Stimulated activated CD4-positive, alpha-beta T cell treated with anti-CD3 and anti-CD28 coated beads, Interleukin-2, amount 100 ng/mL, for 48 hours (primary cell): Measurements from ENCODE around the gene HTN1.
"Not testable (repeated sequence)": the region's sequence is repeated elsewhere in the genome, so short reads cannot be mapped to it uniquely, and the experiment has no call there.

ENCODE experiments used
- DNase-seq, 2 donors: peaks; one replicate each; pipeline ENCODE4 v3.0.0-alpha.2; 2020

HTN1 gene

DNA sequence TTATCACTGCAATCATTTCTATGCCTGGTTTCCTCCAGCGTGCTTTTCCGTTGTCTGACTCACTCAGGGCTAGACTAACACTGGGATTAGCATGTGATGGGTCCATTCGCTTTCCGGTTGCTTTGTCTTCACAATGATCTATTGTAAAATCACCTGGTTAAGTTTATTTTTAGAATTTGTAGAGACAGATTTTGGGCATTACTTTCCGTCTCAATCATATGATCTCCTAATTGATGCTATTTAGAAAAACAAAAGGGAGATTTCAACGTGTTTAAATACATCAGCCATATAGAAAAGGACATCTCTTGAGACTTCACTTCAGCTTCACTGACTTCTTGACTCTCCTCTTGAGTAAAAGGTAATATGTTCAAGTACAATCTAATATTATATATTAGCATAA, at the start of gene HTN1:
TSS of gene HTN1 (plus strand) at position 301 of the 400 bp plus-strand sequence. CDS start 2,639 bp downstream, outside the sequence.
- not testable (repeated sequence) for DNase-seq

DNA sequence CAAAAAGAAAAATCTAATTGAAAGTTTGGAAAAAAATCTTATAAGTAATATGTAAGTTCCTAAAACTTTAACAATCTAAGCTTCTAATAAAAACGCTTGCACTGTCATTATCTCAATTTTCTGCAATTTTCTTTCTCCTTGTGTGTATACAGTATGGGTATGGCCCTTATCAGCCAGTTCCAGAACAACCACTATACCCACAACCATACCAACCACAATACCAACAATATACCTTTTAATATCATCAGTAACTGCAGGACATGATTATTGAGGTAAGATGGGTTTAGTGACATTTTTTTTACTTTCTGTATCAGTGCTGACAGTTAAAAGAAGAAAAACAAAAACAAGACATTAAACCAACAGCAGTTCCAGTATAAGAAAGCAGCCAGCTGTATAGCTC, 49.5 kb upstream of the HTN1 start:
- DNase-seq: no peak

DNA sequence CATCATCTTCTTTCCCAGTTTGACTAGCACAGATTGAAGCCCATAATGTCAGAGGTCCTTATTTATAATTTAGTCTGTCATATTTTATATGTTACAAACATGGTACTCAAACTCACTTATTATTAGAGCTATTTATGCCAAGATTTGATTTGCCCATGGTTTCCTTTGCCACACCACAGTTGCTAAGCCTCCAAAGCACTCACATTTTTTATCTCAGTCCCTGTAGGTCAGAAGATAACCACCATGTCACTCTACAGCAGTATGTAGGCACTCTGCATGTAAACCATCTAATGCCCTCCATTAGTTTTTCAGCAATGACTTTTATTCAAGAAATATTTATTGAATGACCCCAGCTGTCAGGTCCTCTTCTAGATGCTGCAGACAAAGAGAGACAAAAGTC, 47.7 kb upstream of the HTN1 start:
- DNase-seq: no peak

DNA sequence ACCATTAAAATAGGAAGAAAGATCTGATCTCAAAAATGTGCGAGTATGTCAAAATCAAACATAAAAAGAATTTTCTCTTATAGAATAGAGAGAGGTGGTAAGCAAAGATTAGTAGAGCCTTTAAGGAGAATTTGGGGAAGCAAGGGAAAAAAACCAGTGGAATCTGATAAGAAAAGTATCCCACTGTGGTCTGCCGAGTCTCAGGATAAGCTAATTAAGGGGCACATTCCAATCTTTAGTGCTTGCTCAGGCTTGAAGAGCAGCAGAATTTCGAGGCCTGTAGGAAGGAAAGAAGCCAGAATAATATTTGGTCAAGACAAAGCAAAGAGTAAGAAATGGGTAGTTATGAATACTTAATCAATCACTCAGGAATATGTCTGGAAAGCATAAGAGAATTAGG, 41.5 kb upstream of the HTN1 start:
- DNase-seq: no peak

DNA sequence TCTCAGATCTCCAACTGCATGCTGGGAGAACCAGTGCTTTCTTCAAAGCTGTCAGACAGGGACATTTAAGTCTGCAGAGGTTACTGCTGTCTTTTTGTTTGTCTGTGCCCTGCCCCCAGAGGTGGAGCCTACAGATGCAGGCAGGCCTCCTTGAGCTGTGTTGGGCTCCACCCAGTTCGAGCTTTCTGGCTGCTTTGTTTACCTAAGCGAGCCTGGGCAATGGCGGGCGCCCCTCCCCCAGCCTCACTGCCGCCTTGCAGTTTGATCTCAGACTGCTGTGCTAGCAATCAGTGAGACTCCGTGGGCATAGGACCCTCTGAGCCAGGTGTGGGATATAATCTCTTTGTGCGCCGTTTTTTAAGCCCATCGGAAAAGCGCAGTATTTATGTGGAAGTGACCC, 31.2 kb upstream of the HTN1 start:
- not testable (repeated sequence) for DNase-seq

DNA sequence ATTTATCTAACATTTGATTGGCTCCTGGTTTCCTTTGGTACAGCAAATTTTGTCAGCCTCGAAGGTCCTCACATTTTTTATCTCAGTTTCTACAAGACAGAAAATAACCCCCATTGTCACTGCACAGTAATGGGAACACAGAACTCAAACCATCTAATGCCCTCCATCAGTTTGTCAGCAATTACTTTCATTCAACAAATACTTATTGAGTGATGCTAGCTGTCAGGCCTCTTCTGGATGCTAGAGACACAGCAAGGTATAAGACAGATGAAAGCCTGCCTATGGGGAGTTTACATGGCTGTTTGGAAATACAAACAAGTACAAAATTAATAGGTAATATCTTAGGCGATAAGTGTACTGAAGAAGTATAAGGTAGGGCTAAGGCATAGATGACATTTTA, 27.0 kb upstream of the HTN1 start:
- DNase-seq: no peak

DNA sequence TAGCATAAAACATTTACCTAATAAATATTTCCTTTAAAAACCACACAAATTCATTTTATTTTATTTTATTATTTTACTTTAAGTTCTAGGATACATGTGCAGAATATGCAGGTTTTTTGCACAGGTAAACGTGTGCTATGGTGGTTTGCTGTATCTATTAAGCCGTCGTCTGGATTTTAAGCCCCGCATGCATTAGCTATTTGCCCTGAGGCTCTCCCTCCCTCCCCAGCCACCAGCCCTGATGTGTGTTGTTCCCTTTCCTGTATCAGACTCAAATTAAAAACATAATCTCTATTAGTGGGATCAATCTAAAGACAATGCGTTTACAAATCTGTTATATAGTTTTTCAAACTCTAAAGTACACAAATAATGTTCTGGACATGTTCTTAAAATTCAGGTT, 23.2 kb upstream of the HTN1 start:
- DNase-seq: no peak

DNA sequence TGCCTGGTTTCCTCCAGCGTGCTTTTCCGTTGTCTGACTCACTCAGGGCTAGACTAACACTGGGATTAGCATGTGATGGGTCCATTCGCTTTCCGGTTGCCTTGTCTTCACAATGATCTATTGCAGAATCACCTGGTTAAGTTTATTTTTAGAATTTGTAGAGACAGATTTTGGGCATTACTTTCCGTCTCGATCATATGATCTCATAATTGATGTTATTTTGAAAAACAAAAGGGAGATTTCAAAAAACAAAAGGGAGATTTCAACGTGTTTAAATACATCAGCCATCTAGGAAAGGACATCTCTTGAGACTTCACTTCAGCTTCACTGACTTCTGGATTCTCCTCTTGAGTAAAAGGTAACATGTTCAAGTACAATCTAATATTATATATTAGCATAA, 22.1 kb upstream of the HTN1 start, which contains the start of gene HTN3:
TSS of gene HTN3 (plus strand) at position 301 of the 400 bp plus-strand sequence. CDS start 2,282 bp downstream, outside the sequence.
- not testable (repeated sequence) for DNase-seq

DNA sequence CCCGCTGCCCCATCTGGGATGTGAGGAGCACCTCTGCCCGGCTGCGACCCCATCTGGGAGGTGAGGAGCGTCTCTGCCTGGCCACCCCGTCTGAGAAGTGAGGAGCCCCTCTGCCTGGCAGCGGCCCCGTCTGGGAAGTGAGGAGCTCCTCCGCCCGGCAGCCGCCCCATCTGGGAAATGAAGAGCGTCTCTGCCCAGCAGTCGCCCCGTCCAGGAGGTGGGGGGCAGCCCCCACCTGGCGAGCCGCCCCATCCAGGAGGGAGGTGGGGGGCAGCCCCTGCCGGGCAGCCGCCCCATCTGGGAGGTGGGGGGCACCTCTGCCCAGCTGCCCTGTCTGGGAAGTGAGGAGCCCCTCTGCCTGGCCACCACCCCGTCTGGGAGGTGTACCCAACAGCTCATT, 12.7 kb upstream of the HTN1 start:
- DNase-seq: not testable (repeated sequence)

DNA sequence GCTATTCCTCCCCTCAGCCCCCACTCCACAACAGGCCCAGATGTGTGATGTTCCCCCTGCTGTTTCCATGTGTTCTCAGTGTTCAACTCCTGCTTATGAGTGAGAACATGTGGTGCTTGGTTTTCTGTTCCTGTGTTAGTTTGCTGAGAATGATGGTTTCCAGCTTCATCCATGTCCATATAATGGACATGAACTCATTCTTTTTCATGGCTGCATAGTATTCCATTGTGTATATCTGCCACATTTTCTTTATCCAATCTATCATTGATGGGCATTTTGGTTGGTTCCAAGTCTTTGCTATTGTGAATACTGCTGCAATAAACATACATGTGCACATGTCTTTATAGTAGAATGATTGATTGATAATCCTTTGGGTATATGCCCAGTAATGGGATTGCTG, 10.3 kb upstream of the HTN1 start:
- not testable (repeated sequence) for DNase-seq

DNA sequence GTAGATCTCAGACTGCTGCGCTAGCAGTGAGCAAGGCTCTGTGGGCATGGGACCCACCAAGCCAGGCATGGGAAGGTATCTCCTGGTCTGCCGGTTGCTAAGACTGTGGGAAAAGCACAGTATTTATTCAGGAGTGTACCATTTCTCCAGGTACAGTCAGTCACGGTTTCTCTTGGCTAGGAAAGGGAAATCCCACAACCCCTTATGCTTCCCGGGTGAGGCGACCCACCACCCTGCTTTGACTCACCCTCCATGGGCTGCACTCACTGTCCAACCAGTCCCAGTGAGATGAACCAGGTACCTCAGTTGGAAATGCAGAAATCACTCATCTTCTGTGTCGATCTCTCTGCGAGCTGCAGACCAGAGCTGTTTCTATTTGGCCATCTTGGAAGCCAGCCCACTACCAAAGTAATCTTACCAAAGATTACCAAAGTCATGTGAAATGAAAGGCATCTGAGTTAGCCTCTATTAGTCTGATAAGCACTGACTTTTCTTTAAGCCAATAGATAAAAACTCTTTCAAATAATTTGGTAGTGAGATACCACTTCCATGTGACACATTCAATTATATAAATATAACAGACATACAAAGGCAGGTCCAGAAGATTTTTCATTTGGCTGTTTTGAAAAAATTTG, 8.5 kb upstream of the HTN1 start:
- DNase-seq: no peak

DNA sequence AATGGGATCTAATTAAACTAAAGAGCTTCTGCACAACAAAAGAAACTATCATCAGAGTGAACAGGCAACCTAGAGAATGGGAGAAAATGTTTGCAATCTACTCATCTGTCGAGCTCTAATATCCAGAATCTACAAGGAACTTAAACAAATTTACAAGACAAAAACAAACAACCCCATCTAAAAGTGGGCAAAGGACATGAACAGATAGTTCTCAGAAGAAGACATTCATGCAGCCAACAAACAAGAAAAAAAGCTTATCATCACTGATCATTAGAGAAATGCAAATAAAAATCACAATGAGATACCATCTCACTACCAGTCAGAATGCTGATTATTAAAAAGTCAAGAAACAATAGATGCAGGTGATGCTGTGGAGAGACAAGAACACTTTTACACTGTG, 6.3 kb downstream of the HTN1 start:
- DNase-seq: not testable (repeated sequence)

DNA sequence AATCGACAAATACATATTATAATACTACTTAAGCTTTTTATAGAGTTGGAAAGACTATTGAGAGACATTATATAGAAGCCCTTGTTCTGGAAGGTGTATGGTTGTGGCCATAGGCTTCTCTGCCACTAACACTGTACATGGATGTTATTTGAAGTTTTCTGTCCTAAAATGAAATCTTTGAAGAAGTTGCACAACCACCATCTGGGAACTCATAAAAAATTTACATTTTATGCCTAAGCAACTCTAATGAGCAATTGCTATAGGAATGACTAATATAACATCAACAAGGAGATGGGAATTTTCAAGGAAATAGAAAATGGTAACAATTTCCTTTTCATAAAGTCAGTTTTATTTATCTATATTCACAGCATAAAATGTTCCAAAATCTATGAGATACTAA, 7.4 kb downstream of the HTN1 start:
- no peak for DNase-seq

DNA sequence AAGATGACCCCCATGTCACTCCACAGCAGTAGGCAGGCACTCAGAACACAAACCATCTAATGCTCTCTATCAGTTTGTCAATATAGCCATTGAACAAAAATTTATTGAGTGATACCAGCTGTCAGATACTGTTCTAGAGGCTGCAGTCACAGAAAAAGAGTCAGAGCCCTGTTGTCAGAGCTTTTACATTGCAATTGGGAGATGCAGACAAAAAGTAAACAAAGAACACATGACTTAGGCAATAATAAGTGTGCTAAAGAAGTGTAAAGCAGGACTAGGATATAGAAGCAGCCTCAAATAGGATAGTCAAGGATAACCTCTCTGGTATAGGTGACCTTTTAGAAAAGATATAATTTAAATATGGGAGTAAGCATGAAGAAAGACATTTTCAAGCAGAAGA, 8.9 kb downstream of the HTN1 start:
- no peak for DNase-seq

DNA sequence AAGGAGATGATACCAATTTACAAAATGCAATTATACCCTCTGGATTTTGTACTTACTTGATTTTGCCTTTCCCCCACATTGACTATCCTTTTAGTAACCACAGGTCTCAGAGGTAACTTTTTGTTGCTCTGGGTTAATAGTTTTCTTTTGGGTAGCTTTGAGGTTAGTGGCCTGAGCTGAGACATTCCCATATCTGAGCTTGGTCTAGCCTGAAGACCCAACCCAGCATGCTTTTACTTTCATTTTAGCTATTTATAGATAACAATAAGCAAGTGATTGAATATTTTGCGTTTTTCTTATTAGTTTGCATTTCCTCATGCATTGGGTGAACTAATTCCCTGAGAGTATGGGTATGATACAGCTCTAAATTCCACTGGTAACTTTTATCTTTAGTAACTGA, 11.8 kb downstream of the HTN1 start:
- no peak for DNase-seq

DNA sequence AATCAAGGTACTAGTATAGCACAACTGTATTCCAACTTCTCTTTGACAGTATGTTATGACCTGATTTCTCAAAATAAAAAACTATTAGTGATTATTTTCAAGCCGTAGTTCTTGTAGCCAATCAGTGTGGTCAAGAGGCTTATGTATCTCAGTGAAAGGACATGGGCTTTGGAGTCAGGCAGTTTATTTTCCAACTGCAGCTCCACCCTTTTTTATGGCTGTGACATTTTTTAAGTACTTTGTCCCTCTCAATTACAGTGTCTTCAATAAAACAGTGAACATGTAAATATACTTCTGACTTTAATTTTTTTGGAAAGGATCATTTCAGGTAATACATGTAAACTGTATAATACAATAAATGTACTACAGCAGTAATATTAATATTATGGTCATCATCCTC, 30.0 kb downstream of the HTN1 start:
- no peak for DNase-seq

DNA sequence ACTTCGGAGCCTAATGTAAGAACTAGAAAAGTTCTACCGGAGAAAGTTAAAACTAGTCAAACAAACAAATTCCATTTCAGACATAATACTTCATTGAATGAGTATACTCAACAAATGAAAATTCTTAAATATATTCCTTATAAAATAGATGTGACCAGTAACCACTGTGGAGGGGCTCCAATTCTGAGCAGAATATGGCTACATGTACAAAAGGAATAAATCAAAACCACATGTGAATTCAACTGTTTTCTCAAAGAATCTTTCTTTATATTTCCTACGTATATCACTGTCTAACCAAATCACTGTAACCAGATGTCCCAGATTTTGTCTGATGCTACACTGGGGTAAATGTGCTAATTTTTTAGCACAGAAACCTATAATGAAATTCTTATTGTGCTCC, 49.0 kb downstream of the HTN1 start:
- DNase-seq: no peak
